ENCODE data around the gene MAN1A1. TPM values are rescaled to one million over a fixed set of nuclear protein-coding genes. Genes with fewer than 3 reads are reported as not detected.

MAN1A1 gene
- total and polyA plus RNA-seq, 11 donors = 5.6 to 30.6 (median 12.6) TPM

DNA sequence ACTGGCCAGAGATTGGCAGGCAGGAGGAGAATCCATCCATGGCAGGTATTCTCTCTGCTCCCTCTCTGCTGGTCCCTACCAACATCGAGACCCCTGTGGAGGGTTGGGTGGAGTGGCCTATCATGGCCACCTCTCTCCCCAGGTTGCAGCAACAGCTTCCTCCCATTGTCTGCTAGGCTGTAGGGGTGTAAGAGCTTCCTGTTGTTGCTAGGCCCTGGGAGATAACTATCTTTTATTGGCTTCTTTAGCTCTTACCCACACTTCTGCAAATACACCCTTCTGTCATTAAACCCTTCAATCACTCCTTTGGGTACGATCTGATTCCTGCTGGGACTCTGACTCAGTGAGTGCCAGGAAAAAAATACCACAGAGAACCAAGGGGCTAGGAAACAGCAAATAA is 204.4 kb downstream of the MAN1A1 start:
- no peak for DNase-seq
- intact Hi-C loops (cut with DNase I) = loop anchor here in 5 of 10 donors (5.0 to 10.0 kb wide), 6 partner anchors 200 to 840 kb away; partner anchors contain the start of gene MAN1A1 (in 5 of the 5)
- Histone ChIP-seq H3K4me3 (no peak overlapping the region), H3K27me3 (no peaks in the 10 kb centered on the region), H3K9me3 (no peaks in the 10 kb centered on the region), H3K27ac (no peak overlapping the region), H3K36me3 (no peaks in the 10 kb centered on the region), H3K4me1 (peaks cover 0 to 23% (median 11%) of the 10 kb centered on the region in 12 donors)
- no peak for ATAC-seq
- no peak for TF ChIP-seq CTCF (IDR thresholded peaks at IDR 0.05)
- no peak for TF ChIP-seq POLR2A (IDR thresholded peaks at IDR 0.05)
- WGBS, 4 donors = 0 to 76% (median 55%) methylated on average over 1 to 2 of the region's 2 CpGs

DNA sequence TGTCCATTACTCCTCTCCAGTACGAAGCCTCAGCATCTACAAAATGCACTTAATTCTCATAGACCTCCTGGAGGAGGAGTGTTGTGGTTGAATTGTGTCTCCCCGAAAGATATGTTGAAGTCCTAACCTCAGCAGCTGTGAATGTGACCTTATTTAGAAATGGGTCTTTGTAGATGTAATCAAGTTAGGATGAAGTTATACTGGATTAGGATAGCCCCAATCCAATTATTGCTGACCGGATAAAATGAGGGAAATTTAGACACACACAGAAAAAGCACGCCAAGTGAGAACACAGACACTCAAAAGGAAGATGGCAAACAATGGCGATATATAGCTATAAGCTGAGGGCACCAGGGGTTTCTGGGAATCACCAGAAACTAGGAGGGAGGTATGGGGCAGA is 206.9 kb downstream of the MAN1A1 start:
- ATAC-seq = no peak
- peaks cover 0 to 31% (median 6%) of the 10 kb centered on the region in 12 donors for H3K4me1 ChIP-seq
- no peaks in the 10 kb centered on the region for H3K9me3 ChIP-seq
- TF ChIP-seq CTCF (IDR thresholded peaks at IDR 0.05) (no peak), POLR2A (IDR thresholded peaks at IDR 0.05) (no peak)
- 91 to 98% (median 97%) methylated on average over 5 of the region's 5 CpGs for WGBS, 4 donors
- no peak overlapping the region for H3K4me3 ChIP-seq
- no peaks in the 10 kb centered on the region for H3K36me3 ChIP-seq
- H3K27ac ChIP-seq = no peak overlapping the region
- no peak for DNase-seq
- H3K27me3 ChIP-seq = no peaks in the 10 kb centered on the region
- intact Hi-C loops (cut with DNase I) = loop anchor here in 3 of 10 donors (10.0 kb wide), 5 partner anchors 202 to 842 kb away; partner anchors contain the start of gene MAN1A1 (in 1 of the 3)

GRCh38 chr6:119142041-119142440 is 207.5 kb downstream of the MAN1A1 start:
- Histone ChIP-seq H3K27me3 (no peaks in the 10 kb centered on the region), H3K4me3 (no peak overlapping the region), H3K27ac (no peak overlapping the region), H3K9me3 (no peaks in the 10 kb centered on the region), H3K4me1 (peaks cover 0 to 31% (median under 1%) of the 10 kb centered on the region in 12 donors), H3K36me3 (no peaks in the 10 kb centered on the region)
- 88 to 90% (median 89%) methylated on average over 9 of the region's 9 CpGs for WGBS, 4 donors
- TF ChIP-seq CTCF (IDR thresholded peaks at IDR 0.05) (no peak), POLR2A (IDR thresholded peaks at IDR 0.05) (no peak)
- no peak for DNase-seq
- intact Hi-C loops (cut with DNase I) = loop anchor here in 3 of 10 donors (10.0 kb wide), 5 partner anchors 203 to 843 kb away; partner anchors contain the start of gene MAN1A1 (in 1 of the 3)
- ATAC-seq = no peak

DNA sequence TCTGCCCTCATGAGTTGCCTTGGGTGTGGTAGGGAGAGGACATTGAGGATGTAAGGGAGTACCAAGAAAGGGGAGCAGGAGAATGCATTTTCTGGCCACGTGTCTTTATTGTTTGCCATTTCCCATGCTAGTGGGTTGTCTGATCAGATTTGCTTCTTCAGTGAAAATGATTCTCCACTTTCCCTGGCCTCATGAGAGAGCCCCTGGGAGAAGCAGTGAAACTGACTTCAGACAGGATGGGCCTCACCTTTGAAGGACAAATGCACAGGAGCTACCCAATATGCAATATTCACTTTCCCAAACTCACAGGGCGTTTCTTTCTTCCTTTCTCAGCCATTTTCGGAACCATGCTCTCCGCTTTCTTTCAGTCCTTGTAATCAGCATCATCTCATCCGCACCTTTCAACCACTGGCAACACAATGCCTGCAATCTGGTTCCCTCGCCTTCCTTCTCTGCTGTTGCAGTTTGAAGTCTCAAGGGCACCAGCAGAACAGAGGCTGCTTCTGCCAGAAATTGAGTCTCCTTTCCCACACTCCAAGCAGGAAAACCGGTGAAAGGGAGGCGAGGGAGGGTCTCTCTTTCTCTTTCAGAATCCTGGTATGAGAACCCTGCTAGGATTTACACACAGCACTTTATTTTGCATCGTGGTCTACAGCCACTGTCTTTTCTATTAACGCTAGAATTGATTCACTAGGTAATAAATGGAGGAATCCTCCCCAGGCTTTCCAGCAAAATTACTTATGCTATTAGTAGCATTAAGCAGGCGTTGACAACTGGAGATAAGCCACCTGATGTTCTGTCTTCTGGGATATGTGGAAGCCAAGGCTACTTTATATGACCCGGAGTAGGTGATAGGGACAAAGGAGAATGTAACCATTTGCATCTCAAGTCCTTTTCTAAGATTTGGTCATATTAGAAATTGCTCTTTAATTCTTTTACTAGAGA is 209.1 kb downstream of the MAN1A1 start:
- no peak for TF ChIP-seq POLR2A (IDR thresholded peaks at IDR 0.05)
- TF ChIP-seq CTCF (IDR thresholded peaks at IDR 0.05) = no peak
- Histone ChIP-seq H3K27me3 (no peaks in the 10 kb centered on the region), H3K36me3 (no peaks in the 10 kb centered on the region), H3K4me3 (no peak overlapping the region), H3K9me3 (no peaks in the 10 kb centered on the region), H3K27ac (no peak overlapping the region), H3K4me1 (peaks cover 0 to 29% (median 0%) of the 10 kb centered on the region in 12 donors)
- ATAC-seq (no peak), DNase-seq (no peak)
- intact Hi-C loops (cut with DNase I) = loop anchor here in 3 of 10 donors (10.0 kb wide), 5 partner anchors 204 to 844 kb away; partner anchors contain the start of gene MAN1A1 (in 1 of the 3)
- 65 to 67% (median 66%) methylated on average over 12 of the region's 12 CpGs for WGBS, 4 donors
